ENCODE measurements around the gene NHSL1.

NHSL1 gene

GRCh38 chr6:138422861-138423260 is 76.4 kb downstream of the NHSL1 start:
- DNase-seq = peak; percentile 45

GRCh38 chr6:138421608-138422007 is 77.7 kb downstream of the NHSL1 start:
- DNase-seq = no peak

GRCh38 chr6:138421089-138421488 is 78.2 kb downstream of the NHSL1 start:
- no peak for DNase-seq

- no peak for DNase-seq
Measured at GRCh38 chr6:138420356-138420755, 78.9 kb downstream of the NHSL1 start.

GRCh38 chr6:138419766-138420165 is 79.5 kb downstream of the NHSL1 start:
- DNase-seq = no peak

GRCh38 chr6:138418118-138418742 is 81.1 kb downstream of the NHSL1 start:
- DNase-seq = no peak

- DNase-seq = no peak
Measured at GRCh38 chr6:138417493-138418117, 81.7 kb downstream of the NHSL1 start.

- no peak for DNase-seq
Measured at GRCh38 chr6:138416206-138416605, 83.1 kb downstream of the NHSL1 start.

GRCh38 chr6:138415125-138415524 is 84.2 kb downstream of the NHSL1 start:
- no peak for DNase-seq

GRCh38 chr6:138410972-138411880 is 88.1 kb downstream of the NHSL1 start:
- no peak for DNase-seq

- peak; percentile 31 for DNase-seq
Measured at GRCh38 chr6:138410048-138410735, 89.1 kb downstream of the NHSL1 start.

- peak; percentile 71 for DNase-seq
Measured at GRCh38 chr6:138406443-138406842, 92.9 kb downstream of the NHSL1 start.

GRCh38 chr6:138405816-138406413 is 93.4 kb downstream of the NHSL1 start:
- DNase-seq = no peak

GRCh38 chr6:138404666-138405337 is 94.5 kb downstream of the NHSL1 start:
- DNase-seq = peak; percentile 60

GRCh38 chr6:138403801-138404665 is 95.3 kb downstream of the NHSL1 start, which contains the start of gene HEBP2:
Gene HEBP2 (plus strand): TSS chr6:138404223. CDS start chr6:138404496, 273 bp downstream.
- DNase-seq = peak; percentile 97

GRCh38 chr6:138403324-138403800 is 95.9 kb downstream of the NHSL1 start:
- DNase-seq = peak; percentile 69

- no peak for DNase-seq
Measured at GRCh38 chr6:138402838-138403187, 96.5 kb downstream of the NHSL1 start.

- DNase-seq = no peak
Measured at GRCh38 chr6:138401960-138402837, 97.1 kb downstream of the NHSL1 start.

- DNase-seq = no peak
Measured at GRCh38 chr6:138400326-138400725, 99.0 kb downstream of the NHSL1 start.
